Measurements from ENCODE around the gene DEGS1.

Gene DEGS1

DNA sequence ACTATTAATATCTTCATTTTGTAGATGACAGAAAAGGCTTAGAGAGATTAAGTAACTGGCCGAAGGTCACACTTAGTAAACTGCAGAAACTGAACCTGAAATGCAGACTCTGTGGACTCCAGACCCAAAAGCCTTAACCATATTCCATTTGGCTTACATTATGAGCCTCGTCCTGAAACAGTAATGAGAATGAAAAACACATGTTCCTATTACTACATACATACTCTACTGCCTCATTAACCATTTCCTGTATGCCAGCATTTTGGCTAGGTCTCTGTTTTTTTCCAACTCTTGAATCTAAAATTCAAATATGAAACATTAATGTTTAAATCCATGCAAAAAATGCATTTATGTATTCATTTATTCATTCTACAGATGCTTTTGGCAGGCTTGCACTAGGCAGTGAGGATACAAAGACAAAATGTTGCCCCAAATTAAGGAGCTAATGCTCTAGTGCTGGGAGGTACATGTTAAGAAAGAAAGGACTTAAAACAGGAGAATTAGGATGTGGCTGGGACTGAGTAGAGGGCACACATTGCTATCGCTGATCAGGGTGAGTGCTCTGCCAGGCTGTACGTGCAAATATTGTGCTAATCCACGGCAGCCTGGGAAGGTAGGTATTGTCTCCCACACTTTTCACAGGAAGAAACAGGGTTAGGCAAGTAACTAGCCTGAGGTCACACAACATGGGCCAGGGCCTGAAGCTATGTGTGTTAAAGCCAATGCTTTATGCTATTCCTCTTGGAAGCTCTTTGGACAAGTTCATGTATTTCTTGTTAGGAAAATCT, 14.0 kb downstream of the DEGS1 start:
- Histone ChIP-seq H3K4me3 (ENCODE audit: low read length) (no peak overlapping the region), H3K27ac (ENCODE audit: low read depth, low read length) (no peak overlapping the region), H4K20me1 (ENCODE audit: control insufficient read depth, insufficient read depth, low read depth, low read length) (0 out of 2 replicates have a peak, but pooled peaks cover 5% of the 10 kb centered on the region), H3K27me3 (ENCODE audit: control insufficient read depth, low read length) (no peaks in the 10 kb centered on the region), H3K4me2 (ENCODE audit: low read length) (no peak overlapping the region), H3K79me2 (ENCODE audit: control insufficient read depth, low read length) (peaks cover 10% of the 10 kb centered on the region), H3K36me3 (ENCODE audit: control insufficient read depth, low read length) (peaks cover 31% of the 10 kb centered on the region), H3K9me2 (replicated peaks; ENCODE audit: control insufficient read depth, low read length) (no peaks in the 10 kb centered on the region), H3K4me1 (ENCODE audit: control insufficient read depth, low read length) (peaks cover 9% of the 10 kb centered on the region; the same call in 1 of the 2 replicates), H3K9me3 (ENCODE audit: control insufficient read depth, insufficient read depth, low read length) (no peaks in the 10 kb centered on the region), H3F3A (ENCODE audit: control insufficient read depth, insufficient read depth) (peaks cover 28% of the 10 kb centered on the region)
- TF ChIP-seq EZH2phosphoT487 (IDR thresholded peaks at IDR 0.05; ENCODE audit: borderline replicate concordance, low read length) (no peak), CTCF (IDR thresholded peaks at IDR 0.05; ENCODE audit: low read depth, low read length, poor library complexity, severe bottlenecking) (no peak)

DNA sequence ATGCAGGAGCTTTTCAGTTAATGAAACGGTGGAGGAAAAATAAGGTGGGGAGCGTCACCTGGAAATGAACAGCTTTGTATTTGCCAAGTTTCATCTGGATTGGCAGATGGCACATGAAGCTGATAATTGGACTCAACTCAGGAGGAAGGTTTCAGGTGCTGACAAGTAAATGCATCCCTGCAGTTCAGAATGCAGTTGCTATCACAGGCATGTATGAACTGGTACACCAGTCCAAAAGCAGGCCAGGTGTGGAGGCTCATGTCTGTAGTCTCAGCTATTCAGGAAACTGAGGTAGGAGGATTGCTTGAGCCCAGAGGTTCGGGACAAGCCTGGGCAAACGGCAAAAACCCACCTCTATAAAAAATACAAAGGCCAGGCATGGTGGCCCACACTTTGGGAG, 15.5 kb downstream of the DEGS1 start:
- no peak overlapping the region for H3K4me3 ChIP-seq (ENCODE audit: low read length)
- H3K9me2 ChIP-seq (replicated peaks; ENCODE audit: control insufficient read depth, low read length), result no peaks in the 10 kb centered on the region
- peaks cover 28% of the 10 kb centered on the region for H3F3A ChIP-seq (ENCODE audit: control insufficient read depth, insufficient read depth)
- peaks cover 21% of the 10 kb centered on the region for H3K4me1 ChIP-seq (ENCODE audit: control insufficient read depth, low read length)
- H3K36me3 ChIP-seq (ENCODE audit: control insufficient read depth, low read length), result peaks cover 19% of the 10 kb centered on the region
- TF ChIP-seq EZH2phosphoT487 (IDR thresholded peaks at IDR 0.05; ENCODE audit: borderline replicate concordance, low read length) (no peak), CTCF (IDR thresholded peaks at IDR 0.05; ENCODE audit: low read depth, low read length, poor library complexity, severe bottlenecking) (no peak)
- no peak overlapping the region for H3K27ac ChIP-seq (ENCODE audit: low read depth, low read length)
- H3K9me3 ChIP-seq (ENCODE audit: control insufficient read depth, insufficient read depth, low read length), result no peaks in the 10 kb centered on the region
- no peaks in the 10 kb centered on the region for H3K27me3 ChIP-seq (ENCODE audit: control insufficient read depth, low read length)
- 0 out of 2 replicates have a peak, but pooled peaks cover 4% of the 10 kb centered on the region for H4K20me1 ChIP-seq (ENCODE audit: control insufficient read depth, insufficient read depth, low read depth, low read length)
- H3K79me2 ChIP-seq (ENCODE audit: control insufficient read depth, low read length), result no peaks in the 10 kb centered on the region
- H3K4me2 ChIP-seq (ENCODE audit: low read length), result no peak overlapping the region

DNA sequence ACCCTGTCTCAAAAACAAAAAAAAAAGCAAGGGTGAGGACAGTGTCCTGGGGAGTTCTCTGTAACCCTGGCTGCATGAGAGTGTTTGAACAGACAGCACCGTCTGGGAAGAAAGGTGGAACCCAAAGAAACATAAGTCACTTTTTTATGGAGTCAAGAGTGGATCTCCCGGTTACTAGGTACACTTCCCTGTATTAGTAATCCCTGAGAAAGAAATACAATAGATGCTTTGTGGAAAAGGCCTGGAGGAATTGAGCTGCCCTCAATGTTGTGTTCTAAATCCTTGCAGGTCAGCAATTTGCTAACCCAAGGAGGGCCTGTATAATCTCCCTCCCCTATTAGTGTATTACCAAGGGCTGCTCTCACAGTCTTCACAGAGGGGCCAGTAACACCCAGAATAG, 16.6 kb downstream of the DEGS1 start:
- no peaks in the 10 kb centered on the region for H3K9me3 ChIP-seq (ENCODE audit: control insufficient read depth, insufficient read depth, low read length)
- H3K4me1 ChIP-seq (ENCODE audit: control insufficient read depth, low read length), result peaks cover 32% of the 10 kb centered on the region
- TF ChIP-seq EZH2phosphoT487 (IDR thresholded peaks at IDR 0.05; ENCODE audit: borderline replicate concordance, low read length) (no peak), CTCF (IDR thresholded peaks at IDR 0.05; ENCODE audit: low read depth, low read length, poor library complexity, severe bottlenecking) (no peak)
- H3K4me2 ChIP-seq (ENCODE audit: low read length), result no peak overlapping the region
- H3K36me3 ChIP-seq (ENCODE audit: control insufficient read depth, low read length), result peaks cover 12% of the 10 kb centered on the region
- no peaks in the 10 kb centered on the region for H3K79me2 ChIP-seq (ENCODE audit: control insufficient read depth, low read length)
- H3K4me3 ChIP-seq (ENCODE audit: low read length), result no peak overlapping the region
- no peaks in the 10 kb centered on the region for H3K27me3 ChIP-seq (ENCODE audit: control insufficient read depth, low read length)
- no peak overlapping the region for H3K27ac ChIP-seq (ENCODE audit: low read depth, low read length)
- H3F3A ChIP-seq (ENCODE audit: control insufficient read depth, insufficient read depth), result peaks cover 28% of the 10 kb centered on the region
- H3K9me2 ChIP-seq (replicated peaks; ENCODE audit: control insufficient read depth, low read length), result no peaks in the 10 kb centered on the region
- H4K20me1 ChIP-seq (ENCODE audit: control insufficient read depth, insufficient read depth, low read depth, low read length), result 0 out of 2 replicates have a peak, but pooled peaks cover 4% of the 10 kb centered on the region
